DOHH2 (cell line): ENCODE data around the gene PTHLH.

Experiments
- H3F3A ChIP-seq: fragments of 200-600 bp; sonication (generic), shearing (Covaris generic); 2 replicates; pipeline ENCODE4 v1.6.0; 2016; ENCODE audit warnings: antibody characterized with exemption, mild to moderate bottlenecking; ENCODE audit not compliant: control insufficient read depth, insufficient read depth
- H3K27ac ChIP-seq: fragments of 200-600 bp; sonication (generic); 2 replicates; pipeline ENCODE4 v1.5.1; 2014; ENCODE audit warnings: low read depth, mild to moderate bottlenecking, low read length, moderate library complexity
- H3K27me3 ChIP-seq: fragments of 200-600 bp; sonication (generic); 2 replicates; pipeline ENCODE4 v1.6.1; 2014; ENCODE audit warnings: mild to moderate bottlenecking, low read length, mixed read lengths; ENCODE audit not compliant: control insufficient read depth
- H3K36me3 ChIP-seq: fragments of 200-600 bp; sonication (generic); 2 replicates; pipeline ENCODE4 v1.6.1; 2014; ENCODE audit warnings: mild to moderate bottlenecking, low read length, moderate library complexity, mixed read lengths; ENCODE audit not compliant: control insufficient read depth
- H3K4me1 ChIP-seq: fragments of 200-600 bp; sonication (generic); 2 replicates; pipeline ENCODE4 v1.6.1; 2014; ENCODE audit warnings: mild to moderate bottlenecking, low read length, mixed read lengths; ENCODE audit not compliant: control insufficient read depth
- H3K4me2 ChIP-seq: fragments of 200-600 bp; sonication (generic); 2 replicates; pipeline ENCODE4 v1.6.0; 2014; ENCODE audit warnings: mild to moderate bottlenecking, low read length, moderate library complexity
- H3K4me3 ChIP-seq: fragments of 200-600 bp; sonication (generic); 2 replicates; pipeline ENCODE4 v1.5.1; 2014; ENCODE audit warnings: mild to moderate bottlenecking, low read length, mixed read lengths
- H3K79me2 ChIP-seq: fragments of 200-600 bp; sonication (generic); 2 replicates; pipeline ENCODE4 v1.6.1; 2014; ENCODE audit warnings: mild to moderate bottlenecking, low read length, mixed read lengths; ENCODE audit not compliant: control insufficient read depth
- H3K9me2 ChIP-seq: fragments of 200-600 bp; sonication (generic); replicated peaks from 2 replicates; pipeline ENCODE4 v1.6.1; 2014; ENCODE audit warnings: mild to moderate bottlenecking, low read length, mixed read lengths; ENCODE audit not compliant: control insufficient read depth
- H3K9me3 ChIP-seq: fragments of 200-600 bp; sonication (generic); 2 replicates; pipeline ENCODE4 v1.6.1; 2014; ENCODE audit warnings: antibody characterized with exemption, low read length, mixed read lengths; ENCODE audit not compliant: control insufficient read depth, insufficient read depth
- H4K20me1 ChIP-seq: fragments of 200-600 bp; sonication (generic); 2 replicates; pipeline ENCODE4 v1.6.0; 2014; ENCODE audit warnings: low read depth, mild to moderate bottlenecking, antibody characterized with exemption, low read length, moderate library complexity; ENCODE audit not compliant: control insufficient read depth, insufficient read depth
- EZH2phosphoT487 ChIP-seq: fragments of 200-600 bp; sonication (generic); IDR thresholded peaks from 2 replicates; pipeline ENCODE4 v1.6.1; 2017; ENCODE audit warnings: borderline replicate concordance, mild to moderate bottlenecking, antibody characterized with exemption, low read length, moderate library complexity, mixed read lengths
- TF ChIP-seq, protein P1 (sequence below): fragments of 200-600 bp; sonication (generic); IDR thresholded peaks from one replicate; pipeline ENCODE4 v1.5.1; 2014; ENCODE audit warnings: antibody characterized with exemption, mild to moderate bottlenecking, low read depth, low read length; ENCODE audit not compliant: poor library complexity, severe bottlenecking

The PTHLH gene

DNA sequence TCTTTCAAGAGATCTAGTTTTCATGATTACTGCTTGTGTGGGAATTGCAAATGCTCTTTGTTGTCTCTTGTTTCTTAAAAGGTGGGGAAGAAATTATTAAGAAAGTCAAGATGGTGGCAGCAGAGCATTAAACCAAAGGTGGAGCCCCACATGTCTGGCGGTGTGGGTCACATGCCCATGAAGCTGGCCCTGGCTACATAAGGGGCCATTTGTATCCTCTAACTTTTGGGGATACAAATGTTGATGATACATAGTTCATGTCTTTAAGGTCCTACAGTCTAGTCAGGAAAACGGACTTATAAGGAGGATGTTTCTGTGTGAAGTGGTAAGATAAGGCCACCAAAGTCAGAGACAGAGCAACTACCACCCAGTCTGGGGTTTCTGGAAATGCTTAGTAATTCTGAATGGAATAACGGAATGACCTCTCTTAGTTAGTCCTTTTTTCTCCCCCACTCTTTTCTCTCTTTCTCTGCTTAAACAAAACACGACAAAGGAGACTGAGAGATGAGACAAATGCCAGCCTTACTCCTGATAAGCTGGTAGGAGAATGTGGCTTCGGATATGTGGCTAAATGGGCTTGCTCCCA is 39.9 kb upstream of the PTHLH start:
- Histone ChIP-seq H3K9me3 (no peaks in the 10 kb centered on the region), H3K79me2 (no peaks in the 10 kb centered on the region), H3F3A (no peaks in the 10 kb centered on the region), H3K4me3 (no peak overlapping the region), H3K36me3 (no peaks in the 10 kb centered on the region), H3K27ac (no peak overlapping the region), H3K27me3 (no peaks in the 10 kb centered on the region), H4K20me1 (no peaks in the 10 kb centered on the region), H3K4me2 (no peak overlapping the region), H3K4me1 (no peaks in the 10 kb centered on the region), H3K9me2 (no peaks in the 10 kb centered on the region)
- TF ChIP-seq, protein P1, sequence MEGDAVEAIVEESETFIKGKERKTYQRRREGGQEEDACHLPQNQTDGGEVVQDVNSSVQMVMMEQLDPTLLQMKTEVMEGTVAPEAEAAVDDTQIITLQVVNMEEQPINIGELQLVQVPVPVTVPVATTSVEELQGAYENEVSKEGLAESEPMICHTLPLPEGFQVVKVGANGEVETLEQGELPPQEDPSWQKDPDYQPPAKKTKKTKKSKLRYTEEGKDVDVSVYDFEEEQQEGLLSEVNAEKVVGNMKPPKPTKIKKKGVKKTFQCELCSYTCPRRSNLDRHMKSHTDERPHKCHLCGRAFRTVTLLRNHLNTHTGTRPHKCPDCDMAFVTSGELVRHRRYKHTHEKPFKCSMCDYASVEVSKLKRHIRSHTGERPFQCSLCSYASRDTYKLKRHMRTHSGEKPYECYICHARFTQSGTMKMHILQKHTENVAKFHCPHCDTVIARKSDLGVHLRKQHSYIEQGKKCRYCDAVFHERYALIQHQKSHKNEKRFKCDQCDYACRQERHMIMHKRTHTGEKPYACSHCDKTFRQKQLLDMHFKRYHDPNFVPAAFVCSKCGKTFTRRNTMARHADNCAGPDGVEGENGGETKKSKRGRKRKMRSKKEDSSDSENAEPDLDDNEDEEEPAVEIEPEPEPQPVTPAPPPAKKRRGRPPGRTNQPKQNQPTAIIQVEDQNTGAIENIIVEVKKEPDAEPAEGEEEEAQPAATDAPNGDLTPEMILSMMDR: no peak
- TF ChIP-seq EZH2phosphoT487: no peak

DNA sequence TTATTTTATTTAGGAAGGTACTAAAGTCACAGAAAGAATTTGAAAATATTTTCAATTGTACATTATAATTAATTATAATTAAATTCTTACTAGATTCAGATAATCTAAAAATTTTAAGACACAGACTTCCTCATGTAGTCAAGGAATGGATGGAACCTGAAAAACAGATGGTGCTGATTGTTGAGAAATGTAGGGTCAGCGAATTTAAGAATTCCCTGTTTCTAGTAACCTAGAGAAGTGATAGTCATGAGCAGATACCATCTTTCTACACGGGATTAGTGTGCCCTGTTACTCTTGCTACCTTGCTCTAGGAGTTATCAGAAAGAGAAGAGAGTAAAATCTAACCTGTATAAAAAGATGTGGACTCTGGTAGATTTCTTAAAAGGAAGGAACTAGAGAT is 37.5 kb upstream of the PTHLH start:
- no peaks in the 10 kb centered on the region for H3K36me3 ChIP-seq
- no peaks in the 10 kb centered on the region for H3K9me2 ChIP-seq
- H3K9me3 ChIP-seq: no peaks in the 10 kb centered on the region
- no peaks in the 10 kb centered on the region for H3F3A ChIP-seq
- no peaks in the 10 kb centered on the region for H4K20me1 ChIP-seq
- H3K4me2 ChIP-seq: no peak overlapping the region
- H3K27ac ChIP-seq: no peak overlapping the region
- H3K27me3 ChIP-seq: no peaks in the 10 kb centered on the region
- no peak overlapping the region for H3K4me3 ChIP-seq
- no peak for TF ChIP-seq EZH2phosphoT487
- TF ChIP-seq, protein P1: no peak
- H3K79me2 ChIP-seq: no peaks in the 10 kb centered on the region
- H3K4me1 ChIP-seq: no peaks in the 10 kb centered on the region

DNA sequence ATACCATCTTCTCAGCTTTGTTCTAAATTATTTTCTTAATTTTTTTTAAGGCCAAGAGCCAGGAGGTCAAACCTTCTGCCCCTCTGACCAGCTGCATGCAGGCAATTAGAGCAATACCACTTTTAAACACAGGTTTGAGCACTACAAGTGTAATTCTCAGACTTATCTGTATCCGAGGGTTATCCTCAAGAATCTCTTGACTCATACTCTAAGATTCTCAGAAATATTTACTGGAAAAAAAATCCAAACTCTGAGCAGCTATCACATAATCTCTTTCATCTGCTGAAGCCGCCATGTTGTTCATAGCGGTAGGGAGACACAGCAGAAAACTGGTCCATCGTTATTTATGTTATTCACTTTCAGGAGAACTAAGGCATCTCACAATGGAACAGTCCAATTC is 27.4 kb upstream of the PTHLH start:
- no peaks in the 10 kb centered on the region for H3K9me3 ChIP-seq
- no peak overlapping the region for H3K27ac ChIP-seq
- H3K4me3 ChIP-seq: no peak overlapping the region
- TF ChIP-seq, protein P1: no peak
- TF ChIP-seq EZH2phosphoT487: no peak
- H3K4me2 ChIP-seq: no peak overlapping the region
- no peaks in the 10 kb centered on the region for H3F3A ChIP-seq
- H3K27me3 ChIP-seq: no peaks in the 10 kb centered on the region
- H3K9me2 ChIP-seq: no peaks in the 10 kb centered on the region
- no peaks in the 10 kb centered on the region for H3K36me3 ChIP-seq
- H3K79me2 ChIP-seq: no peaks in the 10 kb centered on the region
- H4K20me1 ChIP-seq: no peaks in the 10 kb centered on the region
- H3K4me1 ChIP-seq: no peaks in the 10 kb centered on the region
